OCI-LY7 (cell line): ENCODE data around the gene QRFP. TPM values are rescaled to one million over a fixed set of nuclear protein-coding genes. Genes with fewer than 3 reads are reported as not detected.

ENCODE experiments used
- BruUV-seq: library from RNA; stranded (reverse); fragments of 400-500 nt; replicated peaks from 2 replicates; lab custom pipeline; 2021; lab: Mats Ljungman, UMichigan
- CTCF ChIA-PET: fragments of 300-600 bp; sonication (Branson Sonifier 250); formaldehyde crosslinking; loops from one replicate; lab custom pipeline; 2022; ENCODE audit warnings: antibody characterized with exemption; ENCODE audit not compliant: unreplicated experiment; lab: Charles Lee
- POLR2A ChIA-PET: fragments of 300-600 bp; sonication (Branson Sonifier 250); formaldehyde crosslinking; loops from one replicate; lab custom pipeline; 2022; ENCODE audit warnings: antibody characterized with exemption; lab: Charles Lee
- DNase-seq: peaks from one replicate; pipeline ENCODE4 v3.0.0-alpha.2; 2015; ENCODE audit warnings: low spot score
- H2AFZ ChIP-seq: fragments of 200-600 bp; sonication (generic), shearing (Covaris generic); 2 replicates; pipeline ENCODE4 v1.6.1; 2014; ENCODE audit warnings: mild to moderate bottlenecking, antibody characterized with exemption, low read length, moderate library complexity
- H3K27ac ChIP-seq: fragments of 200-600 bp; sonication (generic); 2 replicates; pipeline ENCODE4 v1.5.1; 2014; ENCODE audit warnings: mixed run types, low read depth, mild to moderate bottlenecking, moderate library complexity, low read length, inconsistent platforms; ENCODE audit not compliant: poor library complexity, severe bottlenecking
- H3K36me3 ChIP-seq: fragments of 200-600 bp; sonication (generic); 2 replicates; pipeline ENCODE4 v1.6.1; 2014; ENCODE audit warnings: mild to moderate bottlenecking, antibody characterized with exemption, low read length, moderate library complexity, mixed read lengths; ENCODE audit not compliant: insufficient read depth
- H3K4me1 ChIP-seq: fragments of 200-600 bp; sonication (generic); 2 replicates; pipeline ENCODE4 v1.5.1; 2014; ENCODE audit warnings: mild to moderate bottlenecking, low read length; ENCODE audit not compliant: insufficient read depth, poor library complexity, severe bottlenecking
- H3K4me2 ChIP-seq: fragments of 200-600 bp; sonication (generic); 2 replicates; pipeline ENCODE4 v1.6.1; 2014; ENCODE audit warnings: mild to moderate bottlenecking, low read length
- H3K4me3 ChIP-seq: fragments of 200-600 bp; sonication (generic); 2 replicates; pipeline ENCODE4 v1.5.1; 2014; ENCODE audit warnings: mild to moderate bottlenecking, low read depth, low read length; ENCODE audit not compliant: poor library complexity, severe bottlenecking
- H3K79me2 ChIP-seq: fragments of 200-600 bp; sonication (generic); 2 replicates; pipeline ENCODE4 v1.6.1; 2016; ENCODE audit warnings: low read depth, mild to moderate bottlenecking, low read length, moderate library complexity, mixed read lengths; ENCODE audit not compliant: insufficient read depth
- H3K9me2 ChIP-seq: fragments of 200-600 bp; sonication (generic); 2 replicates; pipeline ENCODE4 v1.6.1; 2016; ENCODE audit warnings: mild to moderate bottlenecking, low read length, mixed read lengths; ENCODE audit not compliant: insufficient read depth
- H3K9me3 ChIP-seq: fragments of 200-600 bp; sonication (generic); 2 replicates; pipeline ENCODE4 v1.6.1; 2014; ENCODE audit warnings: mild to moderate bottlenecking, mixed run types, low read length, mixed read lengths
- H4K20me1 ChIP-seq: fragments of 200-600 bp; sonication (generic); 2 replicates; pipeline ENCODE4 v1.6.1; 2014; ENCODE audit warnings: mild to moderate bottlenecking, antibody characterized with exemption, low read length, moderate library complexity, mixed read lengths; ENCODE audit not compliant: insufficient read depth
- EZH2phosphoT487 ChIP-seq: fragments of 200-600 bp; sonication (generic); IDR thresholded peaks from 2 replicates; pipeline ENCODE4 v1.6.1; 2018; ENCODE audit warnings: low read depth, borderline replicate concordance, mild to moderate bottlenecking, mixed run types, antibody characterized with exemption, low read length, moderate library complexity, mixed read lengths
- intact Hi-C: fragments of 100-400 bp; cut with micrococcal nuclease; formaldehyde crosslinking; loops from one replicate; pipeline ENCODE4 v1.10.0; 2022; ENCODE audit not compliant: unreplicated experiment
- total RNA-seq, 2 experiments: library from RNA; depleted of rRNA in 1 of 2; stranded (reverse); fragments of >200 nt in 1 of 2; shearing (Covaris generic) in 1 of 2; gene quantifications; 2 replicates each; pipeline ENCODE4 v1.2.3, GENCODE V29; 2014 to 2022
- TF ChIP-seq, protein P1 (sequence below): fragments of 200-600 bp; sonication (generic); conservative IDR thresholded peaks from 2 replicates; pipeline ENCODE4 v1.5.1; 2014; ENCODE audit warnings: mild to moderate bottlenecking, antibody characterized with exemption, low read length, moderate library complexity, mixed read lengths

Gene QRFP
- total RNA-seq, 2 experiments from 2014 or later, result not detected

DNA sequence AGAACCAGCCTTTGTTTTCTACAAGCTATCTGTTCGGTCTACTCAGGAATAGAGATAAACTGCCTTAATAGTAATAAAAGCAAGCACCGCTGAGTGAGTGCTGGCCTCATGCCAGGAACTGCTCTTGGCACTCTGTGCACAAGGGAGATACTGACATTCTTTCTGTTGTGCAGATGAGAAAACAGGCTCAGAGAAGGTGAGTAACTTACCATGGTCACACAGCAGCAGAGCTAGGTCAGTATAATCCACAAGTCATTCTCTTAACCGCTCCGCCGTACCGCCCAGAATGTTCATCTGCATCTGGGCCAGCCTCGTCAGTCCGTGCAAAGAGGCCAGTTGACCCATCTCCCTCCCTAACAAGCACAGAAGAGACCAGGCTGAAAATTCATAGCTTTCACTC lies 27.4 kb downstream of the QRFP start:
- Histone ChIP-seq H3K79me2 (no peaks in the 10 kb centered on the region), H3K4me3 (no peak overlapping the region), H2AFZ (no peak overlapping the region), H3K27ac (no peak overlapping the region), H3K36me3 (peaks cover 10% of the 10 kb centered on the region; the same call in 1 of the 2 replicates), H3K9me2 (no peaks in the 10 kb centered on the region), H3K4me2 (no peak overlapping the region), H3K4me1 (peaks cover 12% of the 10 kb centered on the region), H3K9me3 (no peaks in the 10 kb centered on the region), H4K20me1 (no peaks in the 10 kb centered on the region)
- intact Hi-C loops, result loop anchor here (5.0 kb wide), 1 partner anchor 128 kb away; no protein-coding TSS in a partner anchor
- DNase-seq, result no peak
- no peak for TF ChIP-seq EZH2phosphoT487
- TF ChIP-seq, protein P1, sequence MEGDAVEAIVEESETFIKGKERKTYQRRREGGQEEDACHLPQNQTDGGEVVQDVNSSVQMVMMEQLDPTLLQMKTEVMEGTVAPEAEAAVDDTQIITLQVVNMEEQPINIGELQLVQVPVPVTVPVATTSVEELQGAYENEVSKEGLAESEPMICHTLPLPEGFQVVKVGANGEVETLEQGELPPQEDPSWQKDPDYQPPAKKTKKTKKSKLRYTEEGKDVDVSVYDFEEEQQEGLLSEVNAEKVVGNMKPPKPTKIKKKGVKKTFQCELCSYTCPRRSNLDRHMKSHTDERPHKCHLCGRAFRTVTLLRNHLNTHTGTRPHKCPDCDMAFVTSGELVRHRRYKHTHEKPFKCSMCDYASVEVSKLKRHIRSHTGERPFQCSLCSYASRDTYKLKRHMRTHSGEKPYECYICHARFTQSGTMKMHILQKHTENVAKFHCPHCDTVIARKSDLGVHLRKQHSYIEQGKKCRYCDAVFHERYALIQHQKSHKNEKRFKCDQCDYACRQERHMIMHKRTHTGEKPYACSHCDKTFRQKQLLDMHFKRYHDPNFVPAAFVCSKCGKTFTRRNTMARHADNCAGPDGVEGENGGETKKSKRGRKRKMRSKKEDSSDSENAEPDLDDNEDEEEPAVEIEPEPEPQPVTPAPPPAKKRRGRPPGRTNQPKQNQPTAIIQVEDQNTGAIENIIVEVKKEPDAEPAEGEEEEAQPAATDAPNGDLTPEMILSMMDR, result no peak
- CTCF ChIA-PET, result no interaction called here
- no TSS peak for BruUV-seq
- POLR2A ChIA-PET, result no interaction called here

DNA sequence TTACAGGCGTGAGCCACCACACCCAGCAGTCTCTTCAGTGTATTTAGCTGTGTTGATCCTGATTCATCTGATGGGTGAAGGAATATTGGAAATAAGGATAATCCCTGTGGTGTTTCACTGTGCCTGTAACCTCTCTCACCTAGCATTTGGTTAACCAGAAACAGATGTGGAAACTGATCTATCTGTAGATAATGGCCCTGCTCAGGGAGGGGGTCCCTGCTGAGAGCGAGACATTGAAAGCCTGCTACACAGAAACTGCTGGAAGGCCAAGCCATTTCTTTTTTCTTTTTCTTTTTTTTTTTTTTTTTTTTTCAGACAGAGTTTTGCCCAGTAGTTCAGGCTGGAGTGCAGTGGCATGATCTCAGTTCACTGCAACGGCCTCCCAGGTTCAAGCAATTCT lies 28.4 kb downstream of the QRFP start:
- H3K4me1 ChIP-seq, result peaks cover 12% of the 10 kb centered on the region
- intact Hi-C loops, result loop anchor here (5.0 kb wide), 1 partner anchor 129 kb away; no protein-coding TSS in a partner anchor
- TF ChIP-seq, protein P1, result no peak
- no peak for TF ChIP-seq EZH2phosphoT487
- POLR2A ChIA-PET, result interaction anchor here (0.7 to 0.9 kb wide), 2 partner anchors 136 to 1581 kb away, joined by 3 to 4 read pairs; no protein-coding TSS in a partner anchor
- no peaks in the 10 kb centered on the region for H3K79me2 ChIP-seq
- DNase-seq, result no peak
- H3K9me3 ChIP-seq, result no peaks in the 10 kb centered on the region
- H3K27ac ChIP-seq, result no peak overlapping the region
- no TSS peak for BruUV-seq
- H4K20me1 ChIP-seq, result no peaks in the 10 kb centered on the region
- H3K4me3 ChIP-seq, result no peak overlapping the region
- H3K4me2 ChIP-seq, result no peak overlapping the region
- peaks cover 4% of the 10 kb centered on the region; the same call in 1 of the 2 replicates for H3K36me3 ChIP-seq
- no peaks in the 10 kb centered on the region for H3K9me2 ChIP-seq
- CTCF ChIA-PET, result interaction anchor here (0.5 to 0.6 kb wide), 2 partner anchors 14 to 305 kb away, joined by 3 read pairs; no protein-coding TSS in a partner anchor
- no peak overlapping the region for H2AFZ ChIP-seq

DNA sequence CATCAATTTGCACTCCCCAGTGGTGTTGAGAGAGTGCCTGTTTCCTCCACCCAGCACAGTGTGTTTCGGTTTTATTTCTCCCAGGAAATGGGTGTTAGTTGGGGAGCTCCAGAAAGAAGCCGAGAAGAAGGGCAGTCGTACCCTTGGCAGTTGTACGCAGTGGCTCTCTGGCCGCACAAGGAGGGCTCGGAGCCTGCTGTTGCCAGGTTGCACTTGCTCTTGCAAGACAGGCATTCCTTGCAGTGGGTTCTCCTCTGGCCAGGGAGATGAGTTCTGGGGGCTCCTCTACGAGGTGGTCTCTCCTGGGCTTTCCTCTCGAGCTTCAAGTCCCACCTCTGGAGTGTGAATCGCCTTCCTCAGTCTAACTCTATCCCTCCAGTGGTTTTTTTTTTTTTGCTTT lies 29.1 kb downstream of the QRFP start:
- no peak for DNase-seq
- no peaks in the 10 kb centered on the region for H3K36me3 ChIP-seq
- CTCF ChIA-PET, result interaction anchor here (0.5 kb wide), 1 partner anchor 15 kb away, joined by 3 read pairs; no protein-coding TSS in a partner anchor
- H2AFZ ChIP-seq, result no peak overlapping the region
- POLR2A ChIA-PET, result interaction anchor here (0.9 kb wide), 1 partner anchor 135 kb away, joined by 3 read pairs; no protein-coding TSS in a partner anchor
- H3K9me3 ChIP-seq, result no peaks in the 10 kb centered on the region
- H3K79me2 ChIP-seq, result no peaks in the 10 kb centered on the region
- TF ChIP-seq EZH2phosphoT487, result no peak
- TF ChIP-seq, protein P1, result no peak
- no TSS peak for BruUV-seq
- H3K4me1 ChIP-seq, result peaks cover 12% of the 10 kb centered on the region
- no peaks in the 10 kb centered on the region for H4K20me1 ChIP-seq
- no peak overlapping the region for H3K4me2 ChIP-seq
- H3K4me3 ChIP-seq, result no peak overlapping the region
- H3K9me2 ChIP-seq, result no peaks in the 10 kb centered on the region
- intact Hi-C loops, result loop anchor here (5.0 kb wide), 1 partner anchor 130 kb away; no protein-coding TSS in a partner anchor
- H3K27ac ChIP-seq, result no peak overlapping the region
